ENCODE measurements around the gene STIL. TPM values are rescaled to one million over a fixed set of nuclear protein-coding genes. Genes with fewer than 3 reads are reported as not detected.

Gene STIL
- polyA plus RNA-seq, 2 of the 4 experiments (the other 2 are of a cell fraction), result 10.1 to 21.7 TPM

DNA sequence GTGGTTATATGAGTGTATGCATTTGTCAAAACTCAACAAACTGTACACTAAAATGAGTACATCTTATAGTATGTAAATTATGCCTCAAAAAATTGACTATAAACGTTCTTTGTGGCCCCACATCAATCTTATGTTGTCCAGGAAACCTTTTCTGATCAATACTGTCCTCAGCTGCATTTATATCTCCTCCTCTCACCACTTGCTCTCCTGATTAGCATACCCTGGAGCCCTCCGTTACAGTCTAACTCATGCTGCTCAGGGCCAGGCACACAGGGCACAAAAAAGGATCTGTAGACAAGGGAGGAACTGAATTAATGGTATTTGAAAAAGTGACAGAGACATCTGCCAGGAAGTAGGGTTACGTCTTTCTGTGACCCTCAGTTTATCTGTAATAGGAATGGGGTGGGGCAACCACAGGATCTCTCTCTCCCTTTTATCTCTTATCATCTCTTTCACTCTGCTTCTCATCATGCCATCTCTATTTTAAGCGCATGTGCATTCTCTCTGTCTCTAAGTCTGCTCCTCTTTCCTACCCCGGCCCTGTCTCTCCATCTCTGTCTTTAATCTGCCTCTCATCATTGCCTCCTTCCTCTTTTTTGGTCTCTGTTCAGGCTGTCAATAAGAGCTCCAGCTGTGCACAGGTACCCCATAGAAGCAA is 74.9 kb downstream of the STIL start:
- FAIRE-seq, result no peak
- CTCF ChIA-PET, result interaction anchor here (0.9 to 1.5 kb wide), 2 partner anchors 33 to 46 kb away, joined by 3 to 4 read pairs; no protein-coding TSS in a partner anchor

DNA sequence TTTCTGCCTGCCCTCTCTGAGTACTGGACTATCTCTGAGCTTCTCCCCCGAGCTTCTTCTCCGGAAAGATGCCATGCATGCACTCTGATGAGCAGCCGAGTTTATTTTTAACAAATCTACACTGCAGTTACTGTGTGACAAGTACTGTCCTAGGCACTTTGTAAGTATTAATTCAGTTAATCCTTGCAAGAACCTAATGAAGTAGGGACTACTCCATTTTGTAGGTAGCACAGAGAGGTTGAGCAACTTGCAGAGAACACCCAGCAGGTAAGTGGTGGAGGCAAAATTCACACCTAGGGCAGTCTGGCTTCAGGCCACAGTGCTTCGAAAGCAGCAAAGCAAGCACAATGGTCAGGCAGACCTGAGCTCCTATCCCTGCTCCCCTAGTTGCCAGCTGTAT is 78.1 kb downstream of the STIL start:
- ATAC-seq (no peak), DNase-seq (ENCODE audit: low read depth in 1 of 2, low spot score in 1 of 2) (no peak), FAIRE-seq (no peak)
- Histone ChIP-seq H3K4me2 (no peak overlapping the region), H3K27ac (no peak overlapping the region), H3K4me3 (no peak overlapping the region), H3K9me3 (no peaks in the 10 kb centered on the region), H3K4me1 (peaks cover 8% of the 10 kb centered on the region; the same call in 1 of the 3 replicates)
- ChIA-PET CTCF (interaction anchor here (1.0 to 1.9 kb wide), 3 partner anchors 27 to 57 kb away, joined by 3 to 8 read pairs (median 4); no protein-coding TSS in a partner anchor), POLR2A (no interaction called here)
- WGBS (ENCODE audit: missing lambda C conversion rate), result 84% methylated on average over 4 of the region's 4 CpGs
- TF ChIP-seq, protein P1, sequence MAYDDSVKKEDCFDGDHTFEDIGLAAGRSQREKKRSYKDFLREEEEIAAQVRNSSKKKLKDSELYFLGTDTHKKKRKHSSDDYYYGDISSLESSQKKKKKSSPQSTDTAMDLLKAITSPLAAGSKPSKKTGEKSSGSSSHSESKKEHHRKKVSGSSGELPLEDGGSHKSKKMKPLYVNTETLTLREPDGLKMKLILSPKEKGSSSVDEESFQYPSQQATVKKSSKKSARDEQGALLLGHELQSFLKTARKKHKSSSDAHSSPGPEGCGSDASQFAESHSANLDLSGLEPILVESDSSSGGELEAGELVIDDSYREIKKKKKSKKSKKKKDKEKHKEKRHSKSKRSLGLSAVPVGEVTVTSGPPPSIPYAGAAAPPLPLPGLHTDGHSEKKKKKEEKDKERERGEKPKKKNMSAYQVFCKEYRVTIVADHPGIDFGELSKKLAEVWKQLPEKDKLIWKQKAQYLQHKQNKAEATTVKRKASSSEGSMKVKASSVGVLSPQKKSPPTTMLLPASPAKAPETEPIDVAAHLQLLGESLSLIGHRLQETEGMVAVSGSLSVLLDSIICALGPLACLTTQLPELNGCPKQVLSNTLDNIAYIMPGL (CRISPR knock-in tag; IDR thresholded peaks at IDR 0.05; ENCODE audit: borderline replicate concordance), result no peak
- no peak for TF ChIP-seq ZFP36 (IDR thresholded peaks at IDR 0.05; ENCODE audit: borderline replicate concordance, partially characterized antibody)
- TF ChIP-seq, protein P2, sequence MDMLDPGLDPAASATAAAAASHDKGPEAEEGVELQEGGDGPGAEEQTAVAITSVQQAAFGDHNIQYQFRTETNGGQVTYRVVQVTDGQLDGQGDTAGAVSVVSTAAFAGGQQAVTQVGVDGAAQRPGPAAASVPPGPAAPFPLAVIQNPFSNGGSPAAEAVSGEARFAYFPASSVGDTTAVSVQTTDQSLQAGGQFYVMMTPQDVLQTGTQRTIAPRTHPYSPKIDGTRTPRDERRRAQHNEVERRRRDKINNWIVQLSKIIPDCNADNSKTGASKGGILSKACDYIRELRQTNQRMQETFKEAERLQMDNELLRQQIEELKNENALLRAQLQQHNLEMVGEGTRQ (IDR thresholded peaks at IDR 0.05), result no peak
- TF ChIP-seq, protein P3, sequence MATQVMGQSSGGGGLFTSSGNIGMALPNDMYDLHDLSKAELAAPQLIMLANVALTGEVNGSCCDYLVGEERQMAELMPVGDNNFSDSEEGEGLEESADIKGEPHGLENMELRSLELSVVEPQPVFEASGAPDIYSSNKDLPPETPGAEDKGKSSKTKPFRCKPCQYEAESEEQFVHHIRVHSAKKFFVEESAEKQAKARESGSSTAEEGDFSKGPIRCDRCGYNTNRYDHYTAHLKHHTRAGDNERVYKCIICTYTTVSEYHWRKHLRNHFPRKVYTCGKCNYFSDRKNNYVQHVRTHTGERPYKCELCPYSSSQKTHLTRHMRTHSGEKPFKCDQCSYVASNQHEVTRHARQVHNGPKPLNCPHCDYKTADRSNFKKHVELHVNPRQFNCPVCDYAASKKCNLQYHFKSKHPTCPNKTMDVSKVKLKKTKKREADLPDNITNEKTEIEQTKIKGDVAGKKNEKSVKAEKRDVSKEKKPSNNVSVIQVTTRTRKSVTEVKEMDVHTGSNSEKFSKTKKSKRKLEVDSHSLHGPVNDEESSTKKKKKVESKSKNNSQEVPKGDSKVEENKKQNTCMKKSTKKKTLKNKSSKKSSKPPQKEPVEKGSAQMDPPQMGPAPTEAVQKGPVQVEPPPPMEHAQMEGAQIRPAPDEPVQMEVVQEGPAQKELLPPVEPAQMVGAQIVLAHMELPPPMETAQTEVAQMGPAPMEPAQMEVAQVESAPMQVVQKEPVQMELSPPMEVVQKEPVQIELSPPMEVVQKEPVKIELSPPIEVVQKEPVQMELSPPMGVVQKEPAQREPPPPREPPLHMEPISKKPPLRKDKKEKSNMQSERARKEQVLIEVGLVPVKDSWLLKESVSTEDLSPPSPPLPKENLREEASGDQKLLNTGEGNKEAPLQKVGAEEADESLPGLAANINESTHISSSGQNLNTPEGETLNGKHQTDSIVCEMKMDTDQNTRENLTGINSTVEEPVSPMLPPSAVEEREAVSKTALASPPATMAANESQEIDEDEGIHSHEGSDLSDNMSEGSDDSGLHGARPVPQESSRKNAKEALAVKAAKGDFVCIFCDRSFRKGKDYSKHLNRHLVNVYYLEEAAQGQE (IDR thresholded peaks at IDR 0.05), result no peak
- TF ChIP-seq FOXS1 (CRISPR knock-in tag; IDR thresholded peaks at IDR 0.05), result no peak
- TF ChIP-seq NFE2L2 (conservative IDR thresholded peaks at IDR 0.05; ENCODE audit: low read length), result no peak
- no peak for TF ChIP-seq RARB (CRISPR knock-in tag; IDR thresholded peaks at IDR 0.05)
- no peak for TF ChIP-seq JUNB (IDR thresholded peaks at IDR 0.05)
- no peak for TF ChIP-seq RNF2 (IDR thresholded peaks at IDR 0.05; ENCODE audit: borderline replicate concordance, low read depth)
- TF ChIP-seq TP53 (CRISPR knock-in tag; IDR thresholded peaks at IDR 0.05), result no peak

More for the DNA sequence above, 74.9 kb downstream of the STIL start:
- DNase-seq (ENCODE audit: low read depth in 1 of 2, low spot score in 1 of 2), result no peak
- no peak overlapping the region for H3K4me3 ChIP-seq
- 54% methylated on average over 5 of the region's 5 CpGs for WGBS (ENCODE audit: missing lambda C conversion rate)
- no peak for ATAC-seq
- H3K9me3 ChIP-seq, result no peaks in the 10 kb centered on the region
- POLR2A ChIA-PET, result no interaction called here
- no peak overlapping the region for H3K4me2 ChIP-seq
- TF ChIP-seq TP53 (CRISPR knock-in tag; IDR thresholded peaks at IDR 0.05) (no peak), MAZ (IDR thresholded peaks at IDR 0.05; ENCODE audit: borderline replicate concordance, low read depth, low read length) (no peak), ZNF302 (CRISPR knock-in tag; IDR thresholded peaks at IDR 0.05) (no peak), EP300 (IDR thresholded peaks at IDR 0.05) (no peak), TFCP2L1 (CRISPR knock-in tag; IDR thresholded peaks at IDR 0.05) (no peak), HOXB5 (CRISPR knock-in tag; IDR thresholded peaks at IDR 0.05) (no peak), GATA3 (IDR thresholded peaks at IDR 0.05; ENCODE audit: borderline replicate concordance) (no peak), JUNB (IDR thresholded peaks at IDR 0.05) (no peak), NFE2L2 (conservative IDR thresholded peaks at IDR 0.05; ENCODE audit: low read length) (no peak), CBX8 (IDR thresholded peaks at IDR 0.05) (no peak), ZSCAN20 (CRISPR knock-in tag; IDR thresholded peaks at IDR 0.05) (no peak)
- TF ChIP-seq, protein P1 (CRISPR knock-in tag; IDR thresholded peaks at IDR 0.05; ENCODE audit: borderline replicate concordance), result no peak
- TF ChIP-seq, protein P4, sequence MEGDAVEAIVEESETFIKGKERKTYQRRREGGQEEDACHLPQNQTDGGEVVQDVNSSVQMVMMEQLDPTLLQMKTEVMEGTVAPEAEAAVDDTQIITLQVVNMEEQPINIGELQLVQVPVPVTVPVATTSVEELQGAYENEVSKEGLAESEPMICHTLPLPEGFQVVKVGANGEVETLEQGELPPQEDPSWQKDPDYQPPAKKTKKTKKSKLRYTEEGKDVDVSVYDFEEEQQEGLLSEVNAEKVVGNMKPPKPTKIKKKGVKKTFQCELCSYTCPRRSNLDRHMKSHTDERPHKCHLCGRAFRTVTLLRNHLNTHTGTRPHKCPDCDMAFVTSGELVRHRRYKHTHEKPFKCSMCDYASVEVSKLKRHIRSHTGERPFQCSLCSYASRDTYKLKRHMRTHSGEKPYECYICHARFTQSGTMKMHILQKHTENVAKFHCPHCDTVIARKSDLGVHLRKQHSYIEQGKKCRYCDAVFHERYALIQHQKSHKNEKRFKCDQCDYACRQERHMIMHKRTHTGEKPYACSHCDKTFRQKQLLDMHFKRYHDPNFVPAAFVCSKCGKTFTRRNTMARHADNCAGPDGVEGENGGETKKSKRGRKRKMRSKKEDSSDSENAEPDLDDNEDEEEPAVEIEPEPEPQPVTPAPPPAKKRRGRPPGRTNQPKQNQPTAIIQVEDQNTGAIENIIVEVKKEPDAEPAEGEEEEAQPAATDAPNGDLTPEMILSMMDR (IDR thresholded peaks at IDR 0.05), result no peak
- TF ChIP-seq, protein P3 (IDR thresholded peaks at IDR 0.05), result no peak
- H3K27ac ChIP-seq, result no peak overlapping the region
- H3K4me1 ChIP-seq, result no peaks in the 10 kb centered on the region

All from A549 (cell line).